Mesothelial cell of epicardium (in vitro differentiated cells): ENCODE measurements around the gene CDH26. TPM values are rescaled to one million over a fixed set of nuclear protein-coding genes. Genes with fewer than 3 reads are reported as not detected.

Source experiments
- DNase-seq, 2 experiments: peaks; one replicate each; pipeline ENCODE4 v3.0.0; 2021; ENCODE audit warnings: low spot score in 2 of 2; ENCODE audit not compliant: unreplicated experiment in 2 of 2
- H3K27ac Mint-ChIP-seq: 2 replicates; pipeline ENCODE4 v1.8.0; 2021; ENCODE audit warnings: mixed read lengths
- H3K27me3 Mint-ChIP-seq: 2 replicates; pipeline ENCODE4 v1.8.0; 2021; ENCODE audit warnings: low read depth, mixed read lengths
- H3K36me3 Mint-ChIP-seq: 2 replicates; pipeline ENCODE4 v1.8.0; 2021; ENCODE audit warnings: mixed read lengths
- H3K4me1 Mint-ChIP-seq: 2 replicates; pipeline ENCODE4 v1.8.0; 2021; ENCODE audit warnings: mixed read lengths
- H3K4me3 Mint-ChIP-seq: 2 replicates; pipeline ENCODE4 v1.8.0; 2021; ENCODE audit warnings: mild to moderate bottlenecking, moderate library complexity, mixed read lengths
- H3K9me3 Mint-ChIP-seq: 2 replicates; pipeline ENCODE4 v1.8.0; 2021; ENCODE audit warnings: mixed read lengths
- total RNA-seq: library from RNA; stranded (reverse); gene quantifications from 3 replicates; pipeline ENCODE4 v1.2.1, GENCODE V29; 2021
- TF ChIP-seq, protein P1 (sequence below): fragments of 200-600 bp; sonication (generic); IDR thresholded peaks from one replicate; pipeline ENCODE4 v1.5.0; 2021; ENCODE audit warnings: antibody characterized with exemption; ENCODE audit not compliant: unreplicated experiment

CDH26 gene
- total RNA-seq, 1 donor from 2014 or later: 0.49 TPM

GRCh38 chr20:60013296-60014139, 55.3 kb downstream of the CDH26 start:
- Mint-ChIP-seq H3K27ac (no peak overlapping the region), H3K27me3 (peaks cover 21% of the 10 kb centered on the region), H3K4me1 (peaks cover 4% of the 10 kb centered on the region), H3K9me3 (peaks cover 33% of the 10 kb centered on the region), H3K36me3 (no peaks in the 10 kb centered on the region), H3K4me3 (no peak overlapping the region)
- TF ChIP-seq, protein P1, sequence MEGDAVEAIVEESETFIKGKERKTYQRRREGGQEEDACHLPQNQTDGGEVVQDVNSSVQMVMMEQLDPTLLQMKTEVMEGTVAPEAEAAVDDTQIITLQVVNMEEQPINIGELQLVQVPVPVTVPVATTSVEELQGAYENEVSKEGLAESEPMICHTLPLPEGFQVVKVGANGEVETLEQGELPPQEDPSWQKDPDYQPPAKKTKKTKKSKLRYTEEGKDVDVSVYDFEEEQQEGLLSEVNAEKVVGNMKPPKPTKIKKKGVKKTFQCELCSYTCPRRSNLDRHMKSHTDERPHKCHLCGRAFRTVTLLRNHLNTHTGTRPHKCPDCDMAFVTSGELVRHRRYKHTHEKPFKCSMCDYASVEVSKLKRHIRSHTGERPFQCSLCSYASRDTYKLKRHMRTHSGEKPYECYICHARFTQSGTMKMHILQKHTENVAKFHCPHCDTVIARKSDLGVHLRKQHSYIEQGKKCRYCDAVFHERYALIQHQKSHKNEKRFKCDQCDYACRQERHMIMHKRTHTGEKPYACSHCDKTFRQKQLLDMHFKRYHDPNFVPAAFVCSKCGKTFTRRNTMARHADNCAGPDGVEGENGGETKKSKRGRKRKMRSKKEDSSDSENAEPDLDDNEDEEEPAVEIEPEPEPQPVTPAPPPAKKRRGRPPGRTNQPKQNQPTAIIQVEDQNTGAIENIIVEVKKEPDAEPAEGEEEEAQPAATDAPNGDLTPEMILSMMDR: no peak
- DNase-seq: no peak

DNA sequence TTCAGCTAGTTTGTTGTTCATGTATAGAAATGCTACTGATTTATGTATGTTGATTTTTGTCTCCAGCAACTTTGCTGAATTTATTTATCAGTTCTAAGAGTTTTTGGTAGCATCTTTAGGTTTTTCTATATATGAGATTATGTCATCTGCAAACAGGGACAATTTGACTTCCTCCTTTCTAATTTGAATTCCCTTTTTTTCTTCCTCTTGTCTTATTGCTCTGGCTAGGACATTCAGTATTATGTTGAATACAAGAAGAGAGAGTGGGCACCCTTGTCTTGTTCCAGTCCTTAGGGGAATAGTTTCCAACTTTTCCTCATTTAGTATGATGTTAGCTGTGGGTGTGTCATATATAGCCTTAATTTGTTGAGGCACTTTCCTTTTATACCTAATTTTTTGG, 58.2 kb downstream of the CDH26 start:
- H3K4me3 Mint-ChIP-seq: no peak overlapping the region
- H3K36me3 Mint-ChIP-seq: no peaks in the 10 kb centered on the region
- H3K27me3 Mint-ChIP-seq: peaks cover 11% of the 10 kb centered on the region
- TF ChIP-seq, protein P1: no peak
- H3K27ac Mint-ChIP-seq: no peak overlapping the region
- H3K4me1 Mint-ChIP-seq: peaks cover 4% of the 10 kb centered on the region
- H3K9me3 Mint-ChIP-seq: peaks cover 43% of the 10 kb centered on the region
- DNase-seq: no peak

- Mint-ChIP-seq H3K36me3 (no peaks in the 10 kb centered on the region), H3K27me3 (peaks cover 2% of the 10 kb centered on the region), H3K27ac (no peak overlapping the region), H3K4me1 (no peaks in the 10 kb centered on the region), H3K4me3 (no peak overlapping the region), H3K9me3 (peaks cover 41% of the 10 kb centered on the region)
- no peak for DNase-seq
- TF ChIP-seq, protein P1: no peak
These were observed 62.0 kb downstream of the CDH26 start for GRCh38 chr20:60020251-60020650.

GRCh38 chr20:60021104-60021503, 62.9 kb downstream of the CDH26 start:
- Mint-ChIP-seq H3K4me3 (no peak overlapping the region), H3K36me3 (no peaks in the 10 kb centered on the region), H3K27me3 (peaks cover 3% of the 10 kb centered on the region), H3K27ac (no peak overlapping the region), H3K4me1 (no peaks in the 10 kb centered on the region), H3K9me3 (peaks cover 34% of the 10 kb centered on the region)
- DNase-seq: no peak
- TF ChIP-seq, protein P1: no peak

- Mint-ChIP-seq H3K9me3 (peaks cover 20% of the 10 kb centered on the region), H3K27ac (no peak overlapping the region), H3K4me1 (no peaks in the 10 kb centered on the region), H3K36me3 (no peaks in the 10 kb centered on the region), H3K4me3 (no peak overlapping the region), H3K27me3 (peaks cover 2% of the 10 kb centered on the region)
- TF ChIP-seq, protein P1: no peak
- DNase-seq: no peak
These were observed 64.6 kb downstream of the CDH26 start for GRCh38 chr20:60022849-60023248.
